Measurements from ENCODE around the gene NR5A1. TPM values are rescaled to one million over a fixed set of nuclear protein-coding genes. Genes with fewer than 3 reads are reported as not detected.
A peak's percentile ranks its signal among the peaks of the same experiment; 100 is the strongest.

The NR5A1 gene
- total and polyA plus RNA-seq, 11 donors: 0.04 to 0.14 TPM; not detected in 9

DNA sequence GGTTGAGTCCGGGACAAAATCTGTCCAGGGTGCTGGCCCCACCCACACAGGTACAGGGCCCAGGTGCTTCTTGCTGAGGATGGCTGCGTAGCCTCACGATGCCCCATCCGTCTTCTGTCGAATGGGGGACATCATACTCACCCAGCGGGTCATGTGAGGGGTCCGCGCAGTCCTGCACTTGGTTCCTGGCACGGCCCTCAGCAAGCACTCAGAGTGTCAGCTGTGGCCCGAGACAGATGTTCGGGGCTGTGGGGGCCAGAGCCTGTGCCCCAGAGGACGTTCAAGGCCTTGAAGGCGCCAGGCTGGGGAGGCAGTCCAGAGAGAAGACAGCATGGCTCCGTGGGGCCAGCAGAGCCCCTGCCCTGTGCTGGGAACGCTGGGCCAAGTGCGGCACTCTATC, 27.8 kb downstream of the NR5A1 start:
- no peak overlapping the region for H3K4me3 ChIP-seq
- no peaks in the 10 kb centered on the region for H3K36me3 ChIP-seq
- ATAC-seq (no peak), DNase-seq (peak in 1 of 5 donors; percentile 29)
- TF ChIP-seq, protein P1, sequence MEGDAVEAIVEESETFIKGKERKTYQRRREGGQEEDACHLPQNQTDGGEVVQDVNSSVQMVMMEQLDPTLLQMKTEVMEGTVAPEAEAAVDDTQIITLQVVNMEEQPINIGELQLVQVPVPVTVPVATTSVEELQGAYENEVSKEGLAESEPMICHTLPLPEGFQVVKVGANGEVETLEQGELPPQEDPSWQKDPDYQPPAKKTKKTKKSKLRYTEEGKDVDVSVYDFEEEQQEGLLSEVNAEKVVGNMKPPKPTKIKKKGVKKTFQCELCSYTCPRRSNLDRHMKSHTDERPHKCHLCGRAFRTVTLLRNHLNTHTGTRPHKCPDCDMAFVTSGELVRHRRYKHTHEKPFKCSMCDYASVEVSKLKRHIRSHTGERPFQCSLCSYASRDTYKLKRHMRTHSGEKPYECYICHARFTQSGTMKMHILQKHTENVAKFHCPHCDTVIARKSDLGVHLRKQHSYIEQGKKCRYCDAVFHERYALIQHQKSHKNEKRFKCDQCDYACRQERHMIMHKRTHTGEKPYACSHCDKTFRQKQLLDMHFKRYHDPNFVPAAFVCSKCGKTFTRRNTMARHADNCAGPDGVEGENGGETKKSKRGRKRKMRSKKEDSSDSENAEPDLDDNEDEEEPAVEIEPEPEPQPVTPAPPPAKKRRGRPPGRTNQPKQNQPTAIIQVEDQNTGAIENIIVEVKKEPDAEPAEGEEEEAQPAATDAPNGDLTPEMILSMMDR (IDR thresholded peaks at IDR 0.05): no peak
- no peak for TF ChIP-seq POLR2A (IDR thresholded peaks at IDR 0.05)
- H3K9me3 ChIP-seq: no peaks in the 10 kb centered on the region
- 80 to 84% (median 81%) methylated on average over 14 to 16 of the region's 16 CpGs for WGBS, 4 donors
- H3K27me3 ChIP-seq: peaks cover 11 to 84% (median 39%) of the 10 kb centered on the region in 9 donors
- intact Hi-C loops (cut with DNase I): loop anchor here in 1 of 10 donors (5.0 kb wide), 1 partner anchor 47 kb away; no protein-coding TSS in a partner anchor
- no peak overlapping the region for H3K27ac ChIP-seq
- peaks cover 0 to 15% (median 2%) of the 10 kb centered on the region in 12 donors for H3K4me1 ChIP-seq

DNA sequence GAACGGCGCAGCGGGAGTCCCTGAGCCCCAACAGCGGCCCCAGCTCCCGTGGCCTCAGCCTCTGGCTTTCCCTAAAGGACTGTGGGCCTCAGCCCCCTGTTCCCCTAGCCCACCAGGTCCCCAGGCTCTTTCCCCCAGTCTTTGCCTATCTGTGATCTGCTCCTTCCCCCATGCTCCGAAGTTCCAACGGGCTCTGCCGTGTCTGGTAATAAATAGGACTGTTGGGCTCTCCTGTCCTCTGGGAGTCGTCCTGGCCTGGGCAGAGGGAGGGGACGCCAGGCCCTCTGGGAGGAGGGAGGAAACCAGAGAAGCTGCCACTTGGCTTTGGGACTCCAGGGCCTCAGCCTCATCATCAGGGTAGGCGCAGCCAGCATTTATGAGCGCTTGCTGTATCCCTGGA, 28.8 kb downstream of the NR5A1 start:
- Histone ChIP-seq H3K27ac (no peak overlapping the region), H3K4me1 (peaks cover 0 to 15% (median 2%) of the 10 kb centered on the region in 12 donors), H3K4me3 (no peak overlapping the region), H3K9me3 (no peaks in the 10 kb centered on the region), H3K27me3 (peaks cover 11 to 84% (median 39%) of the 10 kb centered on the region in 9 donors), H3K36me3 (no peaks in the 10 kb centered on the region)
- DNase-seq (peak in 1 of 5 donors; percentile 40), ATAC-seq (no peak)
- intact Hi-C loops (cut with DNase I): loop anchor here in 1 of 10 donors (5.0 kb wide), 1 partner anchor 46 kb away; no protein-coding TSS in a partner anchor
- 31 to 45% (median 36%) methylated on average over 9 to 12 of the region's 12 CpGs for WGBS, 4 donors
- TF ChIP-seq, protein P1 (IDR thresholded peaks at IDR 0.05): no peak
- TF ChIP-seq POLR2A (IDR thresholded peaks at IDR 0.05): no peak

DNA sequence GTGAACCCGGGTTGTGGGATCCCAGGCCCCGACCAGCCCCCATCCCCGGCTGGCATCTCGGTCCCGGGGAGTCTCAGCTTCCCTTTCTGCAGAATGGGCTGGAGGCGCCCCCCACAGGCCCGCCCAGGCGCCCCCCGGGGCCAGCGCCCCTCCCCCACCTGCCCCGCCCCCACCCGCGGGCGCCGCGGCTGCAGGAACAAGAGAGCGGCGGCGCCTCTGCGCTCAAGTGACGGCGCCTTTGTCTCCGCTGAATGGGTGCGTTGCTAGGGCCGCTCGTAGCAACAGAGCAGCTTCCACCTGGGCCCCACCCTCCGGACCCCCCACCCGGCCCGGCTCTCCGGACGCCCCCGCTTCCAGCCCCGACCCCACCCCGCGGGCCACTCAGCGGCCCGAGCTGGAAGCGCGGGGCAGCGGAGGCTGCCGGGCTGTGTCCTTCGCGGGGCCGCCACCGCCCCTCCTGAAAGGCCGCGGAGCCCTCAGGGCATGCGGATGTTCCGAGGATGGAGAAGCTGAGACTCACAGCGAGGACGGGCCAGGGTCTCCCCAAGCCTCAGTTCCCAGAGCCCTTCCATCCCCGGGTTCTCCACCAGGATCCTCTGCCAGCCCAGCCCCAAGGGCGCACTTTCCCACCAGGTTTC, 29.4 kb downstream of the NR5A1 start:
- peak in 1 of 5 donors; percentile 46 for DNase-seq
- Histone ChIP-seq H3K4me1 (peaks cover 0 to 15% (median 2%) of the 10 kb centered on the region in 12 donors), H3K27me3 (peaks cover 11 to 78% (median 39%) of the 10 kb centered on the region in 9 donors), H3K4me3 (peak overlapping the region in 6 of 12 donors; percentile 19 to 43 (median 29)), H3K27ac (no peak overlapping the region), H3K9me3 (no peaks in the 10 kb centered on the region), H3K36me3 (no peaks in the 10 kb centered on the region)
- 3 to 11% (median 4%) methylated on average over 4 to 53 of the region's 53 CpGs for WGBS, 4 donors
- no peak for ATAC-seq
- TF ChIP-seq, protein P1 (IDR thresholded peaks at IDR 0.05): no peak
- TF ChIP-seq POLR2A (IDR thresholded peaks at IDR 0.05): no peak
- intact Hi-C loops (cut with DNase I): loop anchor here in 1 of 10 donors (5.0 kb wide), 1 partner anchor 45 kb away; no protein-coding TSS in a partner anchor

DNA sequence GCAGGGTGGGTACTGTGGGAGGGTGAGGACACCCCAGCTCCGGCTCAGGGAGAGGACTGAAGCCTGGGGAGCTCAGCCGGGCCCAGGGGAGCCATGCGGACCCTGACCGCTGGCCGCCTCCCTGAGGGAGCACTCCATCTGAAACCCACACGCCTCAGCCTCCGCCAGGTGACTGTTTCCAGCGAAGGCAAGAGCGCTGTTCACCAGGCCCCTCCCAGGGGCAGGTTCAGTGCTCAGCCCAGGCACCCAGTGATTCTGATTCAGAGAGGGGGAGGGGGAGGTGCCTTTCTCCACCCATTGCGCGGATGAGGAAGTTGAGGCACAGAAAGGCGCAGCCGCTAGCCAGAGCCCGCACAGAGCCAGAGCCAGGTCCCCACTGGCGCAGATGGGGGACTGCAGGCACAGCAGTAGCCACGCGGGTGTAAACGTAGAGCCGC, 30.0 kb downstream of the NR5A1 start:
- H3K27me3 ChIP-seq: peaks cover 11 to 75% (median 39%) of the 10 kb centered on the region in 9 donors
- intact Hi-C loops (cut with DNase I): loop anchor here in 1 of 10 donors (5.0 kb wide), 1 partner anchor 45 kb away; no protein-coding TSS in a partner anchor
- no peaks in the 10 kb centered on the region for H3K9me3 ChIP-seq
- DNase-seq (peak in 2 of 5 donors; percentile 13 to 28), ATAC-seq (no peak)
- H3K27ac ChIP-seq: no peak overlapping the region
- peak overlapping the region in 4 of 12 donors; percentile 28 to 43 (median 30) for H3K4me3 ChIP-seq
- TF ChIP-seq, protein P1 (IDR thresholded peaks at IDR 0.05): no peak
- TF ChIP-seq POLR2A (IDR thresholded peaks at IDR 0.05): no peak
- WGBS, 4 donors: 27 to 38% (median 30%) methylated on average over 13 to 19 of the region's 19 CpGs
- H3K36me3 ChIP-seq: no peaks in the 10 kb centered on the region
- H3K4me1 ChIP-seq: peaks cover 0 to 15% (median 2%) of the 10 kb centered on the region in 12 donors

All from heart left ventricle (tissue), 16 donors.